Measurements from ENCODE around the gene SEMA7A.

Gene SEMA7A

GRCh38 chr15:74397239-74398068, 36.3 kb downstream of the SEMA7A start:
- Histone ChIP-seq H3K27ac (ENCODE audit: low read depth, low read length, severe bottlenecking) (no peak overlapping the region), H3K4me3 (ENCODE audit: extremely low read depth, insufficient read depth, low read length, poor library complexity, severe bottlenecking) (no peak overlapping the region), H3K4me1 (ENCODE audit: control insufficient read depth, insufficient read depth, low read length, poor library complexity, severe bottlenecking) (peaks cover 11% of the 10 kb centered on the region), H3K36me3 (ENCODE audit: control insufficient read depth, insufficient read depth, low read length) (no peaks in the 10 kb centered on the region), H3K9me3 (ENCODE audit: control insufficient read depth, low read length) (no peaks in the 10 kb centered on the region)
- WGBS, 2 experiments (ENCODE audit: insufficient coverage in 2 of 2): 80 to 100% methylated on average over 1 to 2 of the region's 6 CpGs

DNA sequence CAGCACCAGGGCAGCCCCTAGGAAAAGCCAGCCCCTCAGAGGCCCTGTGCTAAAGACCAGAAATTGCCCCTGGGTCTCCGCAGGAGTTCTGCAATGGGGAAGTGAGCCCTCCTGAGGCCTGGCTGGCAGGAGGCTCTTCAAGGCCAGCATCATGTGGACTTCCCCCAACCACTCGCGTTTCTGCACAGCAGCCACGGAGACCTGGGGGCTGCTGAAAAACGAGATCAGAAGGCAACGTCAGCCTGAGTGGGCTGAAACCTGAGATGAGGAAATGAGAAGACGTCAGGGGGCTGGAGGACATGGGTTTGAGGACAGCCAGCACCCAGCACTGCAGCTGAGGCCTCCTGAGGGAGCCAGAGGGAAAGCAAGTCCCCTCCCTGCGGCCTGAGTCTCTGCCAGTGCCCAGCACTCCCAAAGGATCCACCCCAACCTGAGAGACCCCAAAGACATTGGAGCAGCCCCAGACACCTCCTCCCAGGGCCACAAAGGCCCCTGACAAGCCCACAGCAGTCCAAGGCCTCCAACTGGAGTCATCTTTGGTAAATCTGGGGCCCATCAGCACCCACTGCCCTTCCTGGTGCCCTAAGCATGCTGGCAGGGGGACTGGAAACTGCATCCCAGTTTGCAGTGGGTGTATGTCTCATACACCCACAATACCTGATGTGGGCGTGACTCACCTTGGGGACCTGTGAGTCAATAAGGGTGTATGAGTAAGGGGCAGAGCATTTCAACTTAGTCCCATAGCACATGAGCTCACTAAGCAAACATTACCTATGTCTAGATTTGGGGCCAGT, 37.1 kb downstream of the SEMA7A start:
- H3K4me3 ChIP-seq (ENCODE audit: extremely low read depth, insufficient read depth, low read length, poor library complexity, severe bottlenecking): no peak overlapping the region
- no peaks in the 10 kb centered on the region for H3K36me3 ChIP-seq (ENCODE audit: control insufficient read depth, insufficient read depth, low read length)
- H3K9me3 ChIP-seq (ENCODE audit: control insufficient read depth, low read length): no peaks in the 10 kb centered on the region
- no peak overlapping the region for H3K27ac ChIP-seq (ENCODE audit: low read depth, low read length, severe bottlenecking)
- H3K4me1 ChIP-seq (ENCODE audit: control insufficient read depth, insufficient read depth, low read length, poor library complexity, severe bottlenecking): peaks cover 11% of the 10 kb centered on the region
- 44 to 48% methylated on average over 7 to 8 of the region's 9 CpGs for WGBS, 2 experiments (ENCODE audit: insufficient coverage in 2 of 2)

DNA sequence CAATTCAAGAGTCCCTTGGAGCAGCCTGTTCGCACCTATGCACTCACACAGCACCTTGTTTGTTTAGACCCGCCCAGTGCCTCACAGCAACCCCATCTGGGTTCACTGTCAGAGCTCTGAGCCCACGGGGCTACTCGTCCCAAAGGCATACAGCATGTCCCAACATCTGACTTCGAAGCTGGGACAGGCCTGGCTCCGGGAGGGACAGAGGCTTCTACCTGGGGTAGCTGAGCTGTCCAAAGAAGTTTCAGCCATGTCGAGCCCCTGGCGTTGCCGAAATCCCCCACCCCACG, 37.7 kb downstream of the SEMA7A start:
- Histone ChIP-seq H3K9me3 (ENCODE audit: control insufficient read depth, low read length) (no peaks in the 10 kb centered on the region), H3K36me3 (ENCODE audit: control insufficient read depth, insufficient read depth, low read length) (no peaks in the 10 kb centered on the region), H3K4me3 (ENCODE audit: extremely low read depth, insufficient read depth, low read length, poor library complexity, severe bottlenecking) (no peak overlapping the region), H3K27ac (ENCODE audit: low read depth, low read length, severe bottlenecking) (no peak overlapping the region), H3K4me1 (ENCODE audit: control insufficient read depth, insufficient read depth, low read length, poor library complexity, severe bottlenecking) (peaks cover 11% of the 10 kb centered on the region)
- 84 to 85% methylated on average over 8 to 9 of the region's 10 CpGs for WGBS, 2 experiments (ENCODE audit: insufficient coverage in 2 of 2)

DNA sequence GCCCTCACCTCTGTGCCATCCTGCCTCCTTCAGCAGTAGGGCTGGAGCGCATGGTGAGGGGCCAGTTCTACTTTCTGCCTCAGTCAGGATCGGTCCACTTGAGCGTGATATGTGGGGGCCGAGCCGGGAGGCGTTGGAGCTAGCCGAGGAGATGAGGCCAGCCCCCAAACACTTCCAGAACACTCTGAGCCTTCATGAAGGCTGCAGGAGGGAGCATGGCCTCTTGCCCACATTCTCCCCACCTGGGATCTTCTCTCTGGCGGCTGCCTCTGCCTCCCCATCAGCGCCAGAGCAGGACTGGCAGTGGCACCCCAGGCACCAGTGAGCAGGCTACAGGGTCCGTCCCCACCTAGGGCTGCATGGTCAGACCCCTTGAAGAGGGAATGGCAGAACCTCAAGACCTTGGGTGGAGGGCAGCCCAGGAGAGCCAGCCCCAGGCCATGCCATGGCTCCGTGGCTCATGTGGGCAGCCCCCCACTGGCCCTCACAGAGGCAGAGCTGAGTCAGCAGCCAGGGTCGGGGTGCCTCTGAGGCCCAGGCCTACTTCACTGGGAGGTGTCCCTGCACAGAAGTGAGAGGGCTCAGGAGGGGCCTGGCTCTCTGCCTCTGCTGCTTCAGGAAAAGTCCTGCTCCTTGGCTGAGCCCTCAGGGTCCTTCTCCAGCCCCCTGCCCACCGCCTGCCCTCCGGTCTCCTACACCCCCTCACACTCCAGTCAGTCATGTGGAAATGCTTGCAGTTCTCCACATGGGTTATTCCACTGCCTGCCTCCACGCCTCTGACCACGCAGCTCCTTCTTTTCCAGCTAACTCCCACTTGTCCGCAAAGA, 38.2 kb downstream of the SEMA7A start:
- Histone ChIP-seq H3K4me1 (ENCODE audit: control insufficient read depth, insufficient read depth, low read length, poor library complexity, severe bottlenecking) (peaks cover 11% of the 10 kb centered on the region), H3K9me3 (ENCODE audit: control insufficient read depth, low read length) (no peaks in the 10 kb centered on the region), H3K36me3 (ENCODE audit: control insufficient read depth, insufficient read depth, low read length) (no peaks in the 10 kb centered on the region), H3K4me3 (ENCODE audit: extremely low read depth, insufficient read depth, low read length, poor library complexity, severe bottlenecking) (no peak overlapping the region), H3K27ac (ENCODE audit: low read depth, low read length, severe bottlenecking) (no peak overlapping the region)
- WGBS, 2 experiments (ENCODE audit: insufficient coverage in 2 of 2): 93 to 98% methylated on average over 15 to 17 of the region's 17 CpGs

GRCh38 chr15:74394090-74394846, 39.5 kb downstream of the SEMA7A start:
- WGBS, 2 experiments (ENCODE audit: insufficient coverage in 2 of 2): 97% methylated on average over 10 to 11 of the region's 11 CpGs
- Histone ChIP-seq H3K36me3 (ENCODE audit: control insufficient read depth, insufficient read depth, low read length) (no peaks in the 10 kb centered on the region), H3K4me1 (ENCODE audit: control insufficient read depth, insufficient read depth, low read length, poor library complexity, severe bottlenecking) (peaks cover 11% of the 10 kb centered on the region), H3K27ac (ENCODE audit: low read depth, low read length, severe bottlenecking) (no peak overlapping the region), H3K4me3 (ENCODE audit: extremely low read depth, insufficient read depth, low read length, poor library complexity, severe bottlenecking) (no peak overlapping the region), H3K9me3 (ENCODE audit: control insufficient read depth, low read length) (no peaks in the 10 kb centered on the region)

- Histone ChIP-seq H3K4me1 (ENCODE audit: control insufficient read depth, insufficient read depth, low read length, poor library complexity, severe bottlenecking) (peaks cover 11% of the 10 kb centered on the region), H3K36me3 (ENCODE audit: control insufficient read depth, insufficient read depth, low read length) (no peaks in the 10 kb centered on the region), H3K27ac (ENCODE audit: low read depth, low read length, severe bottlenecking) (no peak overlapping the region), H3K4me3 (ENCODE audit: extremely low read depth, insufficient read depth, low read length, poor library complexity, severe bottlenecking) (no peak overlapping the region), H3K9me3 (ENCODE audit: control insufficient read depth, low read length) (no peaks in the 10 kb centered on the region)
- WGBS, 2 experiments (ENCODE audit: insufficient coverage in 2 of 2): 93 to 100% methylated on average over 11 to 13 of the region's 13 CpGs
These were observed 40.3 kb downstream of the SEMA7A start for GRCh38 chr15:74393423-74393822.

- no peaks in the 10 kb centered on the region for H3K36me3 ChIP-seq (ENCODE audit: control insufficient read depth, insufficient read depth, low read length)
- H3K27ac ChIP-seq (ENCODE audit: low read depth, low read length, severe bottlenecking): no peak overlapping the region
- 94 to 95% methylated on average over 5 to 6 of the region's 7 CpGs for WGBS, 2 experiments (ENCODE audit: insufficient coverage in 2 of 2)
- H3K4me1 ChIP-seq (ENCODE audit: control insufficient read depth, insufficient read depth, low read length, poor library complexity, severe bottlenecking): peaks cover 14% of the 10 kb centered on the region
- no peaks in the 10 kb centered on the region for H3K9me3 ChIP-seq (ENCODE audit: control insufficient read depth, low read length)
- no peak overlapping the region for H3K4me3 ChIP-seq (ENCODE audit: extremely low read depth, insufficient read depth, low read length, poor library complexity, severe bottlenecking)
These were observed 40.9 kb downstream of the SEMA7A start for GRCh38 chr15:74392902-74393301.

- Histone ChIP-seq H3K36me3 (ENCODE audit: control insufficient read depth, insufficient read depth, low read length) (no peaks in the 10 kb centered on the region), H3K27ac (ENCODE audit: low read depth, low read length, severe bottlenecking) (no peak overlapping the region), H3K4me1 (ENCODE audit: control insufficient read depth, insufficient read depth, low read length, poor library complexity, severe bottlenecking) (peaks cover 17% of the 10 kb centered on the region), H3K4me3 (ENCODE audit: extremely low read depth, insufficient read depth, low read length, poor library complexity, severe bottlenecking) (no peak overlapping the region), H3K9me3 (ENCODE audit: control insufficient read depth, low read length) (no peaks in the 10 kb centered on the region)
- WGBS, 2 experiments (ENCODE audit: insufficient coverage in 2 of 2): 75 to 80% methylated on average over 1 to 8 of the region's 8 CpGs
These were observed 41.3 kb downstream of the SEMA7A start for GRCh38 chr15:74392451-74392830.

GRCh38 chr15:74391582-74392450, 41.9 kb downstream of the SEMA7A start:
- Histone ChIP-seq H3K4me3 (ENCODE audit: extremely low read depth, insufficient read depth, low read length, poor library complexity, severe bottlenecking) (no peak overlapping the region), H3K4me1 (ENCODE audit: control insufficient read depth, insufficient read depth, low read length, poor library complexity, severe bottlenecking) (peaks cover 14% of the 10 kb centered on the region), H3K36me3 (ENCODE audit: control insufficient read depth, insufficient read depth, low read length) (no peaks in the 10 kb centered on the region), H3K27ac (ENCODE audit: low read depth, low read length, severe bottlenecking) (no peak overlapping the region), H3K9me3 (ENCODE audit: control insufficient read depth, low read length) (no peaks in the 10 kb centered on the region)
- 80 to 85% methylated on average over 6 to 9 of the region's 9 CpGs for WGBS, 2 experiments (ENCODE audit: insufficient coverage in 2 of 2)
